Measurements from ENCODE around the gene MPP4.

- TF ChIP-seq, protein P1, sequence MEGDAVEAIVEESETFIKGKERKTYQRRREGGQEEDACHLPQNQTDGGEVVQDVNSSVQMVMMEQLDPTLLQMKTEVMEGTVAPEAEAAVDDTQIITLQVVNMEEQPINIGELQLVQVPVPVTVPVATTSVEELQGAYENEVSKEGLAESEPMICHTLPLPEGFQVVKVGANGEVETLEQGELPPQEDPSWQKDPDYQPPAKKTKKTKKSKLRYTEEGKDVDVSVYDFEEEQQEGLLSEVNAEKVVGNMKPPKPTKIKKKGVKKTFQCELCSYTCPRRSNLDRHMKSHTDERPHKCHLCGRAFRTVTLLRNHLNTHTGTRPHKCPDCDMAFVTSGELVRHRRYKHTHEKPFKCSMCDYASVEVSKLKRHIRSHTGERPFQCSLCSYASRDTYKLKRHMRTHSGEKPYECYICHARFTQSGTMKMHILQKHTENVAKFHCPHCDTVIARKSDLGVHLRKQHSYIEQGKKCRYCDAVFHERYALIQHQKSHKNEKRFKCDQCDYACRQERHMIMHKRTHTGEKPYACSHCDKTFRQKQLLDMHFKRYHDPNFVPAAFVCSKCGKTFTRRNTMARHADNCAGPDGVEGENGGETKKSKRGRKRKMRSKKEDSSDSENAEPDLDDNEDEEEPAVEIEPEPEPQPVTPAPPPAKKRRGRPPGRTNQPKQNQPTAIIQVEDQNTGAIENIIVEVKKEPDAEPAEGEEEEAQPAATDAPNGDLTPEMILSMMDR (IDR thresholded peaks at IDR 0.05 in 4 of 5, conservative IDR thresholded peaks at IDR 0.05 in 1 of 5): no peak
- no peak for TF ChIP-seq POLR2A (IDR thresholded peaks at IDR 0.05)
These were observed 101.0 kb downstream of the MPP4 start for GRCh38 chr2:201597397-201597796.

All from gastrocnemius medialis (tissue), 4 donors.